GM18909 (cell line): ENCODE measurements around the gene KCNN4.

ENCODE experiments used
- ATAC-seq: cut with Tn5 transposase; IDR thresholded peaks from one replicate; pipeline ENCODE4 v1.9.1; 2021; ENCODE audit warnings: mild to moderate bottlenecking; ENCODE audit not compliant: unreplicated experiment, poor library complexity

The KCNN4 gene

DNA sequence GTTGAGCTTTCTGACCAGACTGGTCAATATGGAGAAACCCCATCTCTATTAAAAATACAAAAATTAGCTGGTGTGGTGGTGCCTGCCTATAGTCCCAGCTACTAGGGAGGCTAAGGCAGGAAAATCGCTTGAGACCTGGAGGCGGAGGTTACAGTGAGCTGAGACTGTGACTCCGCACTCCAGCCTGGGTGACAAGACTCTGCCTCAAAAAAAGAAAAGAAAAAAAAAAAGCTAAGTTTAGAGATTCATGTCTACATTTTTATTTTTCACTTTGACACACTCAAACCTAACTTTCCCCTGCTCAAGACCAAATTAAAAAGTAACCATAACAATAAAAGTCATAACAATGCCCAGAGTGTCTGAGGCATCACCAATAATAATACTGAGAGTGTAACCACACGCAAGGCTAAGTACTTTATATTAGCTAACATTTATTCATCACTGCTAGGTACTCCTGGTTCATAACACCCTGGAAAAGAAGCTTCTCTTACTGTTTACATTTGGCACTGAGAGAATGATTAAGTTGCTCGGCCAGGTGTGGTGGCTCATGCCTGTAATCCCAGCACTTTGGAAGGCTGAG, 59.2 kb downstream of the KCNN4 start:
- ATAC-seq = no peak

- ATAC-seq = no peak
Measured at GRCh38 chr19:43720936-43721335, 59.8 kb downstream of the KCNN4 start.

DNA sequence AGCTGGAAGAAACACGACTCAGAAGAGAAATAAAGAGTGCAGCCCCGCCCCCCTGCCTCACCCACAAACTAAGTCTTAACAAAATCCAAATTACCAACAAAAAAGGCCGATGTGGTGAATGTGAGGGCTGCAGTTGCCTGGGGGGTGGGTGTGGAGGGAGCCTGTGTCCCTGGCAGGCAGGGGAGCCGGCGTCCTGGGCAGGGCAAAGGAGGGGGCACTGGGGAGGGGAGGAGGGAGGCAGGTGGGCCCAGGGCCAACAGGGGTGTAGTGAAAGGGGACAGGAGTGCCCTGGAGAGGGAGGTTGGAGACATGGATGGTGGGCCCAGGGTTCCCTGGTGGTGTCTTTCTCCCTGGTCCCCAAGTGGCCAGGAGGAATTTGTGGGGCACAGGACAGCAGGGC, 60.9 kb downstream of the KCNN4 start:
- no peak for ATAC-seq

DNA sequence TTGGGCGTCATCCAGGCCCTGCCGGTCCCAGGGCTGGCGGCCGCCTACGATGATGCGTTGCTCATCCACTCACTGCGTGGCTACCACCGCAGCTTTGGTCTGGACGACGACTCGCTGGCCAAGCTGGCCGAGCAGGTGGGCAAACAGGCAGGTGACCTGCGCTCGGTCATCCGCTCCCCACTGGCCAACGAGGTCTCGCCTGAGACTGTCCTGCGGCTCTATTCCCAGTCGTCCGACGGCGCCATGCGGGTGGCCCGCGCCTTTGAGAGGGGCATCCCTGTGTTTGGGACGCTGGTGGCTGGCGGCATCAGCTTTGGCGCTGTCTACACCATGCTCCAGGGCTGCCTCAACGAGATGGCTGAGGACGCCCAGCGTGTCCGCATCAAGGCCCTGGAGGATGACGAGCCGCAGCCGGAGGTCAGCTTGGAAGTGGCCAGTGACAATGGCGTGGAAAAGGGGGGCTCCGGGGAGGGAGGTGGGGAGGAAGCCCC, 61.4 kb downstream of the KCNN4 start:
- no peak for ATAC-seq

DNA sequence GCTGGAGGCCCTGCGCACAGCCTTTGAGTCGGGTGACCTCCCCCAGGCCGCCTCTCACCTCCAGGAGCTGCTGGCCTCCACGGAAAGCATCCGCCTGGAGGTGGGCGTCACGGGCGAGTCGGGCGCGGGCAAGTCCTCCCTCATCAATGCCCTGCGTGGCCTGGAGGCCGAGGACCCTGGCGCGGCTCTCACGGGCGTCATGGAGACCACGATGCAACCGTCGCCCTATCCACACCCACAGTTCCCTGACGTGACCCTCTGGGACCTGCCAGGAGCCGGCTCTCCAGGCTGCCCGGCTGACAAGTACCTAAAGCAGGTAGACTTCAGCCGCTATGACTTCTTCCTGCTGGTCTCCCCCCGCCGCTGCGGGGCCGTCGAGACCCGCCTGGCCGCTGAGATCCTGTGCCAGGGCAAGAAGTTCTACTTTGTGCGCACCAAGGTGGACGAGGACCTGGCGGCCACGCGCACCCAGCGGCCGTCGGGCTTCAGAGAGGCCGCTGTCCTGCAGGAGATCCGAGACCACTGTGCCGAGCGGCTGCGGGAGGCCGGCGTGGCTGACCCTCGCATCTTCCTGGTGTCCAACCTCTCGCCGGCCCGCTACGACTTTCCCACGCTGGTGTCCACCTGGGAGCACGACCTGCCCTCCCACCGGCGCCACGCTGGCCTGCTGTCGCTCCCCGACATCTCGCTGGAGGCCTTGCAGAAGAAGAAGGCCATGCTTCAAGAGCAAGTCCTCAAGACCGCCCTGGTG, 62.0 kb downstream of the KCNN4 start:
- ATAC-seq = no peak
